GM12892 (cell line): Measurements from ENCODE around the gene DCC.

Experiments
- POLR2A ChIP-seq: IDR thresholded peaks from 2 replicates; pipeline ENCODE4 v1.6.1; 2011; ENCODE audit warnings: low read depth, low read length, control low read depth
- POLR2AphosphoS5 ChIP-seq: IDR thresholded peaks from 2 replicates; pipeline ENCODE4 v1.6.1; 2011; ENCODE audit warnings: low read depth, low read length, control low read depth
- TAF1 ChIP-seq: IDR thresholded peaks from 2 replicates; pipeline ENCODE4 v1.6.1; 2011; ENCODE audit warnings: low read depth, mild to moderate bottlenecking, control low read depth, low read length, borderline replicate concordance

DNA sequence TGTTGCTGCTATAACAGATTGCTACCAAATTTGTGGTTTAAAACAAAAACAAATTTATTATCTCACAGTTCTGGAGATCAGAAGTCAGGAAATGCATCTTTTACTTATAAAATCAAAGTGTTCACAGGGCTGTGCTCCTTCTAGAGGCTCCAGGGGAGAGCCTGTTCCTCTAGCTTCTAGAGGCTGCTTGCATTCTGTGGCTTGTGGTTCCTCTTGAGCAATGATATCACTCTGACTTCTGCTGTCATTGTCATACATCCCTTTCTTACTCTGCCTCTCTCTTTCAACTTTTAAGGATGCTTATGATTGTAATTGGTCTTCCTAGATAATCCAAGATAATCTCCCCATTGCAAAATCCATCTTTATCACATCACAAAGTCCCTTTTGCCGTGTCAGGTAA is 6.1 kb upstream of the DCC start:
- TF ChIP-seq POLR2A (no peak), TAF1 (no peak), POLR2AphosphoS5 (no peak)
